HCT116 (cell line): ENCODE measurements around the gene LCE7A. TPM values are rescaled to one million over a fixed set of nuclear protein-coding genes. Genes with fewer than 3 reads are reported as not detected.

Experiments used
- ATAC-seq: fragments of 200-7000 bp; cut with Tn5 transposase; 2 replicates; pipeline ENCODE4 v1.9.1; 2020; ENCODE audit warnings: mild to moderate bottlenecking, moderate library complexity
- BruUV-seq: library from RNA; stranded (reverse); fragments of 400-500 nt; replicated peaks from 2 replicates; lab custom pipeline; 2021; lab: Mats Ljungman, UMichigan
- CTCF ChIA-PET: fragments of 300-600 bp; sonication (Branson Sonifier 250); formaldehyde crosslinking; loops from one replicate; lab custom pipeline; 2021; ENCODE audit warnings: antibody characterized with exemption; lab: Charles Lee
- POLR2A ChIA-PET: fragments of 300-600, 350-600 bp; sonication (Branson Sonifier 250); formaldehyde crosslinking; loops from one replicate; lab custom pipeline; 2021; ENCODE audit warnings: antibody characterized with exemption; lab: Charles Lee
- RAD21 ChIA-PET, 2 experiments: fragments of 300-600 bp; sonication (Branson Sonifier 250); formaldehyde crosslinking; loops; one replicate each; lab custom pipeline; 2023; ENCODE audit warnings: low total read pairs in 2 of 2; ENCODE audit not compliant: uncharacterized antibody in 2 of 2, unreplicated experiment in 2 of 2, low non-redundant PET in 1 of 2; lab: Charles Lee
- DNase-seq: peaks from one replicate; pipeline ENCODE4 v3.0.0-alpha.2; 2010; ENCODE audit warnings: low read depth, low spot score
- H2AFZ ChIP-seq: fragments of 200-600 bp; shearing (Covaris generic), sonication (generic); 2 replicates; pipeline ENCODE4 v1.6.1; 2017; ENCODE audit warnings: low read depth, mixed run types, mixed read lengths, antibody characterized with exemption, low read length; ENCODE audit not compliant: poor library complexity, severe bottlenecking
- H3K27ac ChIP-seq: 2 replicates; pipeline ENCODE4 v1.5.1; 2012; ENCODE audit warnings: low read depth, low read length
- H3K27me3 ChIP-seq: fragments of 200-600 bp; sonication (generic); 2 replicates; pipeline ENCODE4 v1.6.1; 2016; ENCODE audit warnings: mixed run types, low read length, mixed read lengths; ENCODE audit not compliant: insufficient read depth
- H3K36me3 ChIP-seq, 2 experiments: fragments of 200-500 bp in 1 of 2; fragments of 200-600 bp in 1 of 2; sonication (Bioruptor generic) in 1 of 2; sonication (generic) in 1 of 2; 2 replicates each; pipeline versions ENCODE4 v1.5.1 to v1.6.1; 2014 to 2016; ENCODE audit warnings: low read length in 2 of 2, inconsistent platforms in 1 of 2, mixed read lengths in 1 of 2, mixed run types in 1 of 2; ENCODE audit not compliant: insufficient read depth in 2 of 2, control insufficient read depth in 1 of 2
- H3K4me1 ChIP-seq, 2 experiments: fragments of 200-600 bp in 1 of 2; sonication (generic) in 1 of 2; 2 replicates each; pipeline versions ENCODE4 v1.5.1 to v1.6.1; 2012 to 2017; ENCODE audit warnings: low read length in 2 of 2, inconsistent platforms in 1 of 2, mild to moderate bottlenecking in 1 of 2, mixed read lengths in 1 of 2, mixed run types in 1 of 2, moderate library complexity in 1 of 2; ENCODE audit not compliant: insufficient read depth in 2 of 2, control insufficient read depth in 1 of 2
- H3K4me2 ChIP-seq: fragments of 200-600 bp; sonication (generic); 2 replicates; pipeline ENCODE4 v1.6.1; 2017; ENCODE audit warnings: mixed run types, low read length, mixed read lengths
- H3K4me3 ChIP-seq, 2 experiments: fragments of 200-600 bp in 1 of 2; sonication (generic) in 1 of 2; replicated peaks in 1 of 2; 2 replicates each; pipeline ENCODE4 v1.5.1; 2011 to 2016; ENCODE audit warnings: low read length in 2 of 2, control low read depth in 1 of 2, low read depth in 1 of 2, mild to moderate bottlenecking in 1 of 2, mixed read lengths in 1 of 2, mixed run types in 1 of 2
- H3K79me2 ChIP-seq: fragments of 200-600 bp; sonication (generic); 2 replicates; pipeline ENCODE4 v1.6.1; 2017; ENCODE audit warnings: mild to moderate bottlenecking, mixed run types, low read length, moderate library complexity, mixed read lengths; ENCODE audit not compliant: insufficient read depth
- H3K9ac ChIP-seq: fragments of 200-600 bp; sonication (generic); 2 replicates; pipeline ENCODE4 v1.6.1; 2016; ENCODE audit warnings: low read length, mixed read lengths
- H3K9me2 ChIP-seq: fragments of 200-600 bp; sonication (generic), shearing (Covaris generic); 2 replicates; pipeline ENCODE4 v1.6.1; 2017; ENCODE audit warnings: mixed run types, mild to moderate bottlenecking, moderate library complexity; ENCODE audit not compliant: insufficient read depth
- H3K9me3 ChIP-seq, 2 experiments: fragments of 200-500 bp in 1 of 2; fragments of 200-600 bp in 1 of 2; sonication (Bioruptor generic) in 1 of 2; sonication (generic) in 1 of 2; 2 replicates each; pipeline ENCODE4 v1.6.1; 2014 to 2017; ENCODE audit warnings: low read length in 2 of 2, mixed read lengths in 2 of 2, inconsistent platforms in 1 of 2, low read depth in 1 of 2, mild to moderate bottlenecking in 1 of 2, mixed run types in 1 of 2, moderate library complexity in 1 of 2; ENCODE audit not compliant: control insufficient read depth in 1 of 2, insufficient read depth in 1 of 2
- H4K20me1 ChIP-seq: fragments of 200-600 bp; sonication (generic), shearing (Covaris generic); 2 replicates; pipeline ENCODE4 v1.6.1; 2017; ENCODE audit warnings: mixed run types, mild to moderate bottlenecking, moderate library complexity; ENCODE audit not compliant: insufficient read depth
- ATF3 ChIP-seq: IDR thresholded peaks from 2 replicates; pipeline ENCODE4 v1.6.1; 2012
- CTCF ChIP-seq, 3 experiments: fragments of 200-600 bp in 1 of 3; sonication (generic) in 1 of 3; IDR thresholded peaks in 2 of 3; conservative IDR thresholded peaks in 1 of 3; 2 replicates each; pipeline ENCODE4 v1.5.1; 2012 to 2017; ENCODE audit warnings: low read depth in 2 of 3, low read length in 2 of 3, antibody characterized with exemption in 1 of 3, borderline replicate concordance in 1 of 3, control low read depth in 1 of 3, mild to moderate bottlenecking in 1 of 3, mixed read lengths in 1 of 3, mixed run types in 1 of 3, moderate library complexity in 1 of 3; ENCODE audit not compliant: insufficient read depth in 1 of 3
- EZH2phosphoT487 ChIP-seq: fragments of 200-600 bp; IDR thresholded peaks from 2 replicates; pipeline ENCODE4 v1.6.1; 2018; ENCODE audit warnings: antibody characterized with exemption, borderline replicate concordance
- RAD21 ChIP-seq: IDR thresholded peaks from 2 replicates; pipeline ENCODE4 v1.6.1; 2012; ENCODE audit warnings: low read depth, mild to moderate bottlenecking
- TCF7L2 ChIP-seq: IDR thresholded peaks from 2 replicates; pipeline ENCODE4 v1.7.0; 2011; ENCODE audit warnings: borderline replicate concordance, inconsistent platforms; ENCODE audit not compliant: insufficient read depth, insufficient read length; ENCODE audit errors: extremely low read depth
- YY1 ChIP-seq: IDR thresholded peaks from 2 replicates; pipeline ENCODE4 v1.6.1; 2011; ENCODE audit warnings: low read length, low read depth, moderate library complexity, mild to moderate bottlenecking; ENCODE audit not compliant: insufficient replicate concordance; ENCODE audit errors: extremely low read depth
- intact Hi-C: fragments of 100-400 bp; cut with micrococcal nuclease; formaldehyde crosslinking; loops from 2 replicates; pipeline ENCODE4 v1.10.0; 2022
- total RNA-seq: library from RNA; stranded (reverse); gene quantifications from one replicate; pipeline ENCODE4 v1.2.1, GENCODE V29; 2021; ENCODE audit not compliant: unreplicated experiment

LCE7A gene
- total RNA-seq, 1 experiment from 2014 or later = not detected

- Histone ChIP-seq H3K4me2 (no peak overlapping the region), H3K36me3 (no peaks in the 10 kb centered on the region), H4K20me1 (no peaks in the 10 kb centered on the region), H3K79me2 (no peaks in the 10 kb centered on the region), H3K27ac (no peak overlapping the region), H3K4me1 (0 out of 4 replicates have a peak, but pooled peaks cover 0 to 3% of the 10 kb centered on the region in 2 experiments), H3K9me2 (no peaks in the 10 kb centered on the region), H3K27me3 (peaks cover 72% of the 10 kb centered on the region), H3K4me3 (no peak overlapping the region), H2AFZ (no peak overlapping the region), H3K9me3 (no peaks in the 10 kb centered on the region), H3K9ac (no peak overlapping the region)
- no peak for ATAC-seq
- intact Hi-C loops = no loop called here
- ChIA-PET CTCF (no interaction called here), RAD21 (no interaction called here), POLR2A (no interaction called here)
- no peak for TF ChIP-seq RAD21
- TF ChIP-seq YY1 = no peak
- no peak for TF ChIP-seq EZH2phosphoT487
- TF ChIP-seq TCF7L2 = no peak
- DNase-seq = no peak
- BruUV-seq = no TSS peak
Observed at GRCh38 chr1:152899027-152899426, 39.2 kb downstream of the LCE7A start.

- BruUV-seq = no TSS peak
- TF ChIP-seq ATF3 (no peak), CTCF (IDR thresholded peaks at IDR 0.05 in 2 of 3, conservative IDR thresholded peaks at IDR 0.05 in 1 of 3; ENCODE audit: borderline replicate concordance in 1 of 3, insufficient read depth in 1 of 3, low read depth in 2 of 3, low read length in 2 of 3) (no peak)
- Histone ChIP-seq H3K9ac (no peak overlapping the region), H3K4me3 (no peak overlapping the region), H3K4me2 (no peak overlapping the region), H4K20me1 (no peaks in the 10 kb centered on the region), H3K4me1 (0 out of 4 replicates have a peak, but pooled peaks cover 0 to 3% of the 10 kb centered on the region in 2 experiments), H3K79me2 (no peaks in the 10 kb centered on the region), H3K9me3 (no peaks in the 10 kb centered on the region), H3K27ac (no peak overlapping the region), H2AFZ (no peak overlapping the region), H3K36me3 (no peaks in the 10 kb centered on the region), H3K9me2 (no peaks in the 10 kb centered on the region), H3K27me3 (peaks cover 74% of the 10 kb centered on the region)
- POLR2A ChIA-PET = no interaction called here
- intact Hi-C loops = no loop called here
- ATAC-seq (no peak), DNase-seq (no peak)
- CTCF ChIA-PET = no interaction called here
- RAD21 ChIA-PET = no interaction called here
Observed at GRCh38 chr1:152899883-152900282, 40.1 kb downstream of the LCE7A start.
